Spleen (tissue), 11 donors: ENCODE results near the gene ATP2B1. TPM values are rescaled to one million over a fixed set of nuclear protein-coding genes. Genes with fewer than 3 reads are reported as not detected.

Experiments used
- DNase-seq: peaks from one replicate; pipeline ENCODE4 v3.0.0-alpha.2; 2020
- H3K27ac ChIP-seq, 8 donors: fragments of 200-600 bp; sonication (generic) in 7 of 8; 1 replicate in 4 of 8; 2 replicates in 4 of 8; pipeline versions ENCODE4 v1.5.0 to v1.8.0; 2016 to 2021; ENCODE audit warnings: inconsistent platforms in 4 of 8, mild to moderate bottlenecking in 4 of 8, moderate library complexity in 1 of 8
- H3K27me3 ChIP-seq, 7 donors: fragments of 200-600 bp; sonication (generic) in 6 of 7; replicated peaks in 1 of 7; 1 replicate in 4 of 7; 2 replicates in 3 of 7; pipeline versions ENCODE4 v1.5.0 to v1.8.0; 2016 to 2021; ENCODE audit warnings: inconsistent platforms in 3 of 7, mild to moderate bottlenecking in 1 of 7
- H3K36me3 ChIP-seq, 6 donors: fragments of 200-600 bp; sonication (generic) in 5 of 6; 1 replicate in 4 of 6; 2 replicates in 2 of 6; pipeline versions ENCODE4 v1.5.0 to v1.8.0; 2016 to 2021; ENCODE audit warnings: inconsistent platforms in 2 of 6
- H3K4me1 ChIP-seq, 6 donors: fragments of 200-600 bp; sonication (generic) in 5 of 6; 1 replicate in 3 of 6; 2 replicates in 3 of 6; pipeline versions ENCODE4 v1.5.0 to v1.8.0; 2016 to 2021; ENCODE audit warnings: inconsistent platforms in 3 of 6
- H3K4me3 ChIP-seq, 8 donors: fragments of 200-600 bp; sonication (generic) in 7 of 8; 1 replicate in 4 of 8; 2 replicates in 4 of 8; pipeline versions ENCODE4 v1.5.0 to v1.8.0; 2016 to 2021; ENCODE audit warnings: inconsistent platforms in 4 of 8, mild to moderate bottlenecking in 4 of 8, moderate library complexity in 2 of 8
- H3K9me3 ChIP-seq, 8 donors: fragments of 200-600 bp; sonication (generic) in 7 of 8; 1 replicate in 4 of 8; 2 replicates in 4 of 8; pipeline versions ENCODE4 v1.5.0 to v1.8.0; 2016 to 2021; ENCODE audit warnings: inconsistent platforms in 4 of 8
- CTCF ChIP-seq, 11 experiments: fragments of 200-600 bp in 7 of 11; fragments of 450-650 bp in 4 of 11; sonication (generic) in 4 of 11; IDR thresholded peaks in 8 of 11; conservative IDR thresholded peaks in 3 of 11; 1 replicate in 7 of 11; 2 replicates in 4 of 11; pipeline versions ENCODE4 v1.4.0 to v1.8.0; 2016 to 2021; ENCODE audit warnings: antibody characterized with exemption in 11 of 11, inconsistent platforms in 4 of 11, mild to moderate bottlenecking in 1 of 11
- POLR2A ChIP-seq, 3 donors: fragments of 450-650 bp; IDR thresholded peaks; one replicate each; pipeline ENCODE4 v1.5.1; 2017; ENCODE audit warnings: antibody characterized with exemption in 3 of 3, mild to moderate bottlenecking in 1 of 3
- POLR2AphosphoS5 ChIP-seq, 3 donors: sonication (generic); formaldehyde crosslinking; IDR thresholded peaks; one replicate each; pipeline ENCODE4 v1.5.1; 2017; ENCODE audit warnings: antibody characterized with exemption in 3 of 3
- WGBS, 5 donors: extraction: QIAGEN DNeasy Blood & Tissue Kit in 3 of 5; methylation state at CpG; one replicate each; pipeline versions ENCODE4 v1.1.5 to v1.1.7; 2013 to 2018; 5-methylcytosine and 5-hydroxymethylcytosine counted together
- intact Hi-C: fragments of 100-400 bp; cut with DNase I; formaldehyde crosslinking; loops from one replicate; pipeline ENCODE4 v1.15.0; 2023; ENCODE audit warnings: low total_unique reads
- polyA plus RNA-seq, 3 donors: library from polyadenylated mRNA; stranded (reverse); fragments of 200-250 nt; gene quantifications; one replicate each; pipeline ENCODE4 v1.2.1, GENCODE V29; 2013
- total RNA-seq, 7 donors: library from RNA; depleted of rRNA in 3 of 7; stranded (reverse); fragments of >200 nt in 3 of 7; fragmentation: NEBNext Ultra II Directional in 4 of 7; extraction: Animal tissue kit (Norgen Biotek cat#: 25700) in 4 of 7; gene quantifications; one replicate each; pipeline versions ENCODE4 v1.1.0 to v1.2.1, GENCODE V29; 2016 to 2021
- donor health status: healthy with polysubstance abuse.
- donor health status: DM: no; HTN: no; CAD: no; lungs with moderate emphysema.
- donor health status: DM: no; HTN: no; CAD: no.
- donor health status: Bipolar disorder and iron deficiency.
- donor health status: healthy.
- donor health status: DM: no; HTN: no; CAD: no.
- donor health status: DM: yes; HTN: yes; CAD: no.

Gene ATP2B1
- total and polyA plus RNA-seq, 10 donors = 13.2 to 130 (median 75.6) TPM

- H3K27me3 ChIP-seq = no peaks in the 10 kb centered on the region
- intact Hi-C loops = no loop called here
- H3K4me1 ChIP-seq = peaks cover 0 to 20% (median 5%) of the 10 kb centered on the region in 6 donors
- H3K36me3 ChIP-seq = peaks cover 0 to 52% (median 10%) of the 10 kb centered on the region in 6 donors
- no peak overlapping the region for H3K27ac ChIP-seq
- peaks cover 0 to 6% (median 0%) of the 10 kb centered on the region in 8 donors for H3K9me3 ChIP-seq
- no peak for DNase-seq
- H3K4me3 ChIP-seq = no peak overlapping the region
- TF ChIP-seq CTCF (IDR thresholded peaks at IDR 0.05 in 8 of 11, conservative IDR thresholded peaks at IDR 0.05 in 3 of 11) (no peak), POLR2AphosphoS5 (IDR thresholded peaks at IDR 0.05) (no peak), POLR2A (IDR thresholded peaks at IDR 0.05) (no peak)
- WGBS, 5 donors = 91 to 96% (median 94%) methylated on average over 2 of the region's 2 CpGs
Observed at GRCh38 chr12:89650239-89650638, 58.4 kb downstream of the ATP2B1 start.

- Histone ChIP-seq H3K27me3 (no peaks in the 10 kb centered on the region), H3K4me3 (no peak overlapping the region), H3K27ac (no peak overlapping the region), H3K9me3 (peaks cover 0 to 6% (median 0%) of the 10 kb centered on the region in 8 donors), H3K4me1 (peaks cover 0 to 20% (median 8%) of the 10 kb centered on the region in 6 donors), H3K36me3 (peaks cover 0 to 48% (median 10%) of the 10 kb centered on the region in 6 donors)
- TF ChIP-seq CTCF (IDR thresholded peaks at IDR 0.05 in 8 of 11, conservative IDR thresholded peaks at IDR 0.05 in 3 of 11) = no peak
- TF ChIP-seq POLR2AphosphoS5 (IDR thresholded peaks at IDR 0.05) = no peak
- TF ChIP-seq POLR2A (IDR thresholded peaks at IDR 0.05) = no peak
- intact Hi-C loops = no loop called here
- WGBS, 5 donors = 97 to 99% (median 99%) methylated on average over 3 of the region's 3 CpGs
- no peak for DNase-seq
Observed at GRCh38 chr12:89649820-89650219, 58.8 kb downstream of the ATP2B1 start.

GRCh38 chr12:89649139-89649538 lies 59.5 kb downstream of the ATP2B1 start:
- peaks cover 0 to 48% (median 10%) of the 10 kb centered on the region in 6 donors for H3K36me3 ChIP-seq
- peaks cover 0 to 6% (median 0%) of the 10 kb centered on the region in 8 donors for H3K9me3 ChIP-seq
- TF ChIP-seq POLR2A (IDR thresholded peaks at IDR 0.05) (no peak), POLR2AphosphoS5 (IDR thresholded peaks at IDR 0.05) (no peak), CTCF (IDR thresholded peaks at IDR 0.05 in 8 of 11, conservative IDR thresholded peaks at IDR 0.05 in 3 of 11) (no peak)
- H3K4me1 ChIP-seq = peaks cover 0 to 18% (median 10%) of the 10 kb centered on the region in 6 donors
- H3K27ac ChIP-seq = no peak overlapping the region
- intact Hi-C loops = no loop called here
- H3K27me3 ChIP-seq = no peaks in the 10 kb centered on the region
- no peak overlapping the region for H3K4me3 ChIP-seq
- DNase-seq = no peak
- 72 to 100% (median 97%) methylated on average over 2 of the region's 2 CpGs for WGBS, 5 donors

- Histone ChIP-seq H3K27me3 (no peaks in the 10 kb centered on the region), H3K4me1 (peaks cover 0 to 18% (median 10%) of the 10 kb centered on the region in 6 donors), H3K27ac (no peak overlapping the region), H3K9me3 (peaks cover 0 to 6% (median 0%) of the 10 kb centered on the region in 8 donors), H3K36me3 (peaks cover 0 to 49% (median 7%) of the 10 kb centered on the region in 6 donors), H3K4me3 (no peak overlapping the region)
- 79 to 87% (median 84%) methylated on average over 4 of the region's 4 CpGs for WGBS, 5 donors
- intact Hi-C loops = no loop called here
- no peak for DNase-seq
- TF ChIP-seq CTCF (IDR thresholded peaks at IDR 0.05 in 8 of 11, conservative IDR thresholded peaks at IDR 0.05 in 3 of 11) (no peak), POLR2AphosphoS5 (IDR thresholded peaks at IDR 0.05) (no peak), POLR2A (IDR thresholded peaks at IDR 0.05) (no peak)
Observed at GRCh38 chr12:89648211-89648930, 60.3 kb downstream of the ATP2B1 start.
